Endometrium (tissue), 2 donors: Measurements from ENCODE around the gene C3orf18.
"Not testable (repeated sequence)": the region's sequence is repeated elsewhere in the genome, so short reads cannot be mapped to it uniquely, and the experiment has no call there.

Source experiments
- FAIRE-seq: peaks from 2 replicates; lab custom pipeline; 2012; peaks lifted over from hg19 to GRCh38; lab: Jason Lieb, UNC
- donor health status: control.
- donor health status: control.

C3orf18 gene

DNA sequence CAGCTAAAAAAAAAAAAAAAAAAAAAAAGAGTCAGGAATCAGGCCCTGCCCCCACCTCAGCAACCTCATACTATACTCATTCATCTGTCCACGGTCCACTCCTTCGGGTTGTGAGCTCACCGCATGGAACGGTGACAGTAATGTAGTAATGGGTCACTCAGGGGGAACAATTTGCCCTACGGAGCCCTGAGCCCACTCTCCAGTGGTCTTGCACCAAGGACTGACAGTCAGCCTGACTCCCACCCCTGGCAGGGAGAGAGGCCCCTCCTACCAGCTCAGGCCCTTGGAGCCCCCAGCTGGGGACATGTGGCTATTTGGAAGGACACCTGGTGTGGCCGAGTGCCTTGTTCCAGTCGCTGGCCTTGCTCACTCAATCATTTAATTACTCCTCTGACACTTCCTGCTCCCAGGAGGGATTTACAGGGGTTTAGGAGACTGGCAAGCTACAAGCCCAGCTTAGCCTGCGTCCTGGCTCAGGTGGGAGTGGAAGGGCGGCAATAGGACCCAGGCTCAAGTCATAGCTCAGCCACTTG is 44.2 kb downstream of the C3orf18 start:
- no peak for FAIRE-seq

DNA sequence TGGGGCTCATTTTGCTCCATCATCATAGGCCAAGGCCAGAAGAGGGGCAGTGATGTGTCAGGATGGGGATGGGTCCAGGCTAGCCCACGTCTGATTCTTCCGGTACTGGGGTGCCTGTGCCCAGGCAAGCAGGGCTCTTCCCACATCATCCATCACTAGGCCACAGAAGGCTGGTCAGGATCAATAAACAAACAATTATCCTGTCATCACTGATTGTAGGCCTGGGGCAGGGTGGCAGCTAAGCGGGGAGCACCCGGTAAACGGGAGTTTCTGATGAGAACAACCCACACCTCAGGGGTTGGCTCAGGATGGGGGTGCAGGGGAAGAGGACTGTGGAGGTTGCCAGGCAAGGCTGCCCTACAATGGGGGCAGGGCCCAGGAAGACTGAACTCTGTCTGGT is 46.0 kb downstream of the C3orf18 start:
- FAIRE-seq = no peak

DNA sequence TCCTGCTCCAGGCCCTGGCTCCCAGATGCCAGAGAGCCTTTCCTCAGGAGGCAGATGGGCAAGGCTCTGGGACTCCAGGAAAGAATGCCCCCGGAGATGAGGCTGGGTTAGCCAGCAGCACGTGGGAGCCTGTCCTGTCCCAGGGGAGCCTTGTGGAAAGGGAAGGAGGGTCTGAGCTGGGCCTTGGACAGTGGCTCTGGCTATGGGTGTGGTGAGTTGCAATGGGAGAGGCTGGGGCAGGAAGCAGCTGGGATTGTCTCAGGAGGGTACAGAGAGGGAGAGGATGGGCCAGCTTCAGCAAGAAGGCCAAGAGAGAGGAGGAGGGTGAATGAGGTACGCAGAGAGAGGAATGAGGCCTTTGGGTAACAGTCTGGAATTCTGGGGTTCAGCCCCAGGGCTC is 46.7 kb downstream of the C3orf18 start:
- no peak for FAIRE-seq

DNA sequence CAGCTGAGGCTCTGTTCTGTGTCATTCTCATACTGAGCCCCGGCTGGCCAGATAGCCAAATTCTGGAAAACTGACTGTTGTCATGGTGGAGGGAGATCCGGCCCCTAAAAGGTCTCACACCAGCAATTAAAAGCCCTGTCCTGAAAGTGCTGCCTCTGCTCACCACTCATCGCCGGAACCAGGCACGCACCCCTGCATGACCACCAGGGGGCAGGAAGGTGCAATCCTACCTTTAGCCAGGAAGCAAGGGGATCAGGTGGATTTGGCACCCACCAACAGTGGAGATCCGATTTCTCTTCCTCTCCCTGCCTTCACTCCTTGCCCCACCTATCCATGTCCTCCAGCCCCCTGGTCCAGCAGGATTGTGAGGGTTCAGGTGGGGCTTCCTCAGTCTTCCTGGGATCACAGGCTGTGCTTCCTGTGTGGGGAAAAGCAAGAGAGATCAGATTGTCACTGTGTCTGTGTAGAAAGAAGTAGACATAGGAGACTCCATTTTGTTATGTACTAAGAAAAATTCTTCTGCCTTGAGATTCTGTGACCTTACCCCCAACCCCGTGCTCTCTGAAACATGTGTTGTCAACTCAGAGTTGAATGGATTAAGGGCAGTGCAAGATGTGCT is 48.0 kb downstream of the C3orf18 start:
- no peak for FAIRE-seq

DNA sequence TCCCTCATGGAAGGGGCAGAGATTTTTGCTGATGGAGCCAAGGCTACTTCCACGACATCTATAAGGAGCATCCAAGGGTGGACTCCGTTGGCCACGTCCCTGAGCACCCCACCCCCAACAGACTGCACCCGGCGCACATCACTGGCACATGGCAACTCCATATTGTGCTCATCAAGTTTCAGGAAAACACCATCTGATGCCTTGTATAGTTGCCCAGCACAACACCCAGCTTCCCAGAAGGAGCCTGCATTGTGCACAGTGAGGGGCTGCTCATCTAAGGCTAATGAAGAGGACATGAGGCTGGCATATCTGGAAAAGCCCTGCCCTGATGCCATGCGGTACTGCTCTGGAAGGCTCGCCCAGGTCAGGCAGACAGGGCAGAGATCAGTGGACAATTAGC is 49.1 kb downstream of the C3orf18 start:
- no peak for FAIRE-seq

DNA sequence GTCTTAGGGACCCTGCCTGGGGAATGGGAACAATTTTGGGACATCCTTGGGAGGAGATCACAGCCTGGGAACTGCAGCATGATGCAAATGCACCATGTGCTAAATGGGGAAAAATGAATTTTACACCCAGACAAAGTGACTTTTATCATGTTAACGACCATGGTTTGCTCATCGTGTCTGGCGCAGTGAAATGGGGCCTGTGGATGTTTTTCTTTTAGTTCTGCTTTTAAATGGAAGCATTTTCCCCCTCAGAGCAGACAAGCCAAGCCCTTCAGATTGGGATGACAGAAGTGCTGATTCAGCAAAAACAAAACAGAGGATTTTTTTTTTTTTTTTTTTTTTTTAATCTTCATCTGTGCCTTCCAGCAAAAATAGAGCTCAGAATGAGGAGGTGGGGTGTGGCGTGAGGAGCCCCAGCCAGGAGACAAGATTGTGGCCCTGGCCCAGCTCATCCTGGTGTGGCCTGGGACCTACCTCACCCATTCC is 49.8 kb downstream of the C3orf18 start:
- FAIRE-seq = no peak

DNA sequence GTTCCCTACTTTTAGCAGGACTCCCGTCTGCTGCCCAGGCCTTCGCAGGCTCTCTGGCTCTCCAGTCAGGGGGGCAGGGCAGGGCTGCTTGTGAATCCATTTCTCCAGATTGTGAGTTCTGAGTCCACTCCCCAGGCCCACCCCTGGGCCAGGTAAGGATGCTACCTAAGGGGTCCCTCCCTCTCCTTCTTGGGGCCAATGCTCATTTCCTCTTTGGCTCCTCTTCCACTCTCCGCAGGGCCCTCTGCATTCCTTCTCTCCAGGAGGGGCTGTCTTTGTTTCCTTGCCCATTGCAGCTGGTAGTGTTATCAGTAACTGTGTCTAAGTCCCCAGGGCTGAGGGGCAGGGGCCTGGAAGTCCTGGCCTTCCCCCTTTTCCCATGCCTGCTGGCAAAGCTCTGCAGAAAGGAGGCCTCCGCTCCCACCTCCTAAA is 51.1 kb downstream of the C3orf18 start:
- no peak for FAIRE-seq

DNA sequence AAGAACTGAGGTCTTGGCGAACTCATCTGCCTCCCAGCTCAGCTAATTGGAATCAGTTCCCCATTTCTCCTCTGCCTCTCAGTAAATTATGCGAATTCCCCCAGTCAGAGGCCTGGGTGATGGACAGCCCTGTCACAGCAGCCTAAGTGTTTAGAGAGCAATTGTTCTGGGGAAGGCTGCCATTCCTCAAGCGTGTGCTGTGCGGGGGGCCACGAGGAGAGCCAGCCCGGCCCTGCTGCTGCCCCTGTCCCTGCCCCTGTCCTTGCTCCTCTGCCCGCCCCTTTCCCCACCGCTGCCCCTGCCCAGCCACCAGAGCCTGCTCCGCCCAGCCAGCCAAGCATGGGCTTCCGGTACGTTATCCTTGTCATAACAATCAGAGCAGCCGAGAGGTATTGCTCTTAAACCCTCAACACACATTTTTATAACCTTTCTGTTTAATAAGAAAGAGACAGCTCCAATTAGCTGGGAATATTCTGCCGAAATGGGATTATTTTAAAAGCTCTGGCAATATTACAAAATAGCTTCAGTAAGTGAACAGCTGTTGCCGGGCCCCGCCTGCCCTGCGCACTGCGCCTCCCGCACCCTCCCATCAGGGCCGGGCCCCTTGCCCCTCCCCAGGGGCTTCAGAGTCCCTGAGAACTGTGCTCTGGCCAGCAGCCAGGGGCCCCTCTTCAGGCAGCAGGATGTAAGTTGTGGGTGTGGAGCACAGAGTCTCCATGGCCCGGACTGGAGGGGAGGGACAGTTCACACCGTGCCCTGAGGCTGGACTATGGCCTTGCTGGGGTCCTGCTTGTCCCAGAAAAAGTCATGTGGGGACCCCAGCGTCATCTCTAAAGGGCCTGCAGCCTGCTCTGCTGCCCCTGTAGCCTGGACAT is 51.7 kb downstream of the C3orf18 start:
- FAIRE-seq = no peak

DNA sequence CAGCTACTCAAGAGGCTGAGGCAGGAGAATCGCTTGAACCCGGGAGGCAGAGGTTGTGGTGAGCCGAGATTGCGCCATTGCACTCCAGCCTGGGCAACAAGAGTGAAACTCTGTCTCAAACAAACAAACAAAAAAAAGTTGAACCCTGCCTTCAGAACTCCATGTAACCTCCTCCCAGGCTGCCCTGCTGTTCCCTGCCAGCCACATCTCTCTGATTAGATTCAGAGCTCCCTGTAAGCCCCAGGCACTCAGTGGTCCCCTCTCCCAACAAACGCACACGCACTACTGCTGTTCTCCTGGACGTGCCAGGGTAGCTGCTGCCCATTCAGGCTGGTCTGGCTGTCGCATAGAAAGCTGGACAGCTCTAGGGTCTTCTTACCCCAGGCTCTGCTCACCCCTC is 54.6 kb downstream of the C3orf18 start:
- not testable (repeated sequence) for FAIRE-seq

DNA sequence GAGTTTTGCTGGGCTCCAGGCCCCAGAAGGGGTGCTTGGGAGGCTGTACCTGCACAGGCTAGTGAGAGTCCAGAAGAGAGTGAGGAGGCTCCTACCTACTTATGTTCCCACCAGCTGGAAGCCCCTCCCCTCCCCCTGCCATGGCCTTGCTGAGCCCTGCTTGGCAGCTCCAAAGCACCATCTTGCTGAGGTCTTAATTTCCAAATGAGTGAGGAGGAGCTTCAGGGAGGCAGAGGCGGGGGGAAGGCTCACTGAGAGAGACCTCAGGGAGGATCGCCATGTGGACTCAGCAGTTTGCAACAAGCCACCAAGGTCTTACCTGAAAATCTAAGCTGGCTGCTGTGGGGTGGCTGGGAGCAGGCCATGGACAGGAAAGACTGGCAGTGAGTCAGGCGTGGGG is 55.4 kb downstream of the C3orf18 start:
- no peak for FAIRE-seq

DNA sequence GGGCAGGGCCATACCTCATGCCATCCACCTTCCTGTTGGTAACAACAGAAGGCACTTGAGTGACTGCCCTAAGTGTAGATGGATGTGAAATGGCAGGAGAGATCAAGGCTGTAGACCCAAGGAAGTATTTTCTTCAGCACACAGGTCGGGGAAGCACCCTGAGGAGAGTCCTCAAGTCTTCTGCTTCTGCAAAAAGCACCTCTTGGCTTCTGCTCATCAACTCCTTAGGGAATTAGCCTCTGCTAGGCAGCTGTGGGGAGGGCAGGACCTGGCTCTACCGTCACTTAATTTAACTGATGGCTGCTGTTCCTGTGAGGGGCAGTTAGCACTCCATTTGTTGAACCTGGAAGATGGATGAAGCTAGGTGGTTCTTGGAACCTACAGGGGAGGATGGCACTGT is 57.2 kb downstream of the C3orf18 start:
- FAIRE-seq = no peak

DNA sequence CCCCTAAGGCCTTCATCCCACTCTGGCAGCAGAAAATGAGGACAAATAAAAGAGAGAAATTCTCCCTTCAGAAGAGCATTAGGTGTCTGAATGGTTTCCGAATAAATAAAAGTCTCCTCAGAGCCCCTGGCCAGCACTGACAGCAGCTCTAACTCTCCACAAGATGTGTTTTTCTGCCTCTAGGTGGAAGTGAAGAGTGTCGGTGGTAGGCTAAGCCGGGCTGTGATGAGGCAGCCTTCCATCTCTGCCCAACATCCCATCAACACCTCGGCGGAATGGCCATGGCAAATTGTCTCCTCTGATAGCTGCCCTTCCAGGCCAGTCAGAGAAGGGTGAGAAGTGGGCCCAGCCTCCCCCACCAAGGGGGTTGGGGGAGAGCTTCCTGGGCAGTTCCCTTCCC is 57.8 kb downstream of the C3orf18 start:
- no peak for FAIRE-seq

DNA sequence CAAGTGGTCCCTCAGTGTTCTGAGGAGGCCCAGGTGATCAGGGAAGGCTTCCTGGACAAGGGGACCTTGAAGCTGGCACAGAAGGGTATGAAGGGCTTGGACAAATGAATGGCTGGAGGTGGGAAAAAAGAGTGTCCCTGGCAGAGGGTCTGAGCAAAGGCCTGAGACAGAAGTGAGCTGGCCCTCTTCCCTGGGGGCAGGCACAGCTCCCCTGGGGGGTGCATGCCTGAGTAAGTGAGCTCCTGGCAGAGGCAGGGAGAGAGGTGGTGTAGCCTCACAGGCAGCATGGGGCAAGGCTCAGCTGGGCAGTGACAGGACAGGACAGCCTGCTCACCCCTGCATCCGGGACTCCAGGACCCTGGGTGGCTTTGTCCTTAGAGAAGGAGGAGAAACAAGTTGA is 58.7 kb downstream of the C3orf18 start:
- no peak for FAIRE-seq
